ENCODE measurements around the gene COL20A1. TPM values are rescaled to one million over a fixed set of nuclear protein-coding genes. Genes with fewer than 3 reads are reported as not detected.

The COL20A1 gene
- total RNA-seq, 1 experiment from 2014 or later, result 2.3 TPM

DNA sequence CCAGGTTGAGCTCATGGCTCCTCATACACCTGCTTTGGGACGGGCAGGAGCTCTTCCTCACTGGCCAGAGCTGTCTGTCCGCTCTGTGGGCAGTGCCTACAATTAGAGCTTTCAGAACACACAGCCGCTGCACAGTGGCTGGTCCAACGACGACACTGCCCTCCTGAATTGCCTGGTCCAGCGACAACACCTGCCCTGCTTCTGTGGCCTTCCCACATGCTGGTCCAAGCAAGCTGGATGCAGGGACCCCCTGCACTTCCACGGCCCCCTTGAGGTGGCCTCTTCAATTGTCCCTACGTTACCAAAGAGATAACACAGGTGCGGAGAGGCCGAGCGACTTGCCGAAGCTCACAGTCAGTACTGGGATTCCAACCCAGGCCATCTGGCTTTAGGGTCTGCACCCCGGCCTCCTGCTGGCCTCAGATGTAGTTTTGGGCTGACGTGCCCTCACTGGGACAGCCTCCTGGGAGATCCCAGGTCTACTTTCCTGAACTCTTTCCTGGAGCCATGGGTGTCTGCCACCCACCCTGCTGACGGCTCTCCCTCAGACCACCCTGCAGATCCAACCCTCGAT is 69.5 kb downstream of the COL20A1 start:
- Mint-ChIP-seq H3K27me3 (ENCODE audit: low read depth) (peaks cover 38% of the 10 kb centered on the region), H3K4me1 (peaks cover 13 to 31% of the 10 kb centered on the region in 2 experiments), H3K27ac (peak overlapping the region in 1 of 3 experiments; percentile 36; a peak in 1 of 7 replicates), H3K9me3 (no peaks in the 10 kb centered on the region; a peak in 1 of 5 replicates), H3K4me3 (peak overlapping the region; percentile 24 to 54; a peak in 3 of 5 replicates), H3K36me3 (ENCODE audit: insufficient read depth in 1 of 3, low read depth in 3 of 3) (no peaks in the 10 kb centered on the region)
- Histone ChIP-seq H2BK5ac (ENCODE audit: insufficient read length, low read length) (no peak overlapping the region), H2BK12ac (ENCODE audit: insufficient read length, low read depth, low read length) (no peak overlapping the region), H2AFZ (ENCODE audit: low read length) (no peak overlapping the region), H3K4ac (ENCODE audit: low read depth, low read length) (no peak overlapping the region), H3K27me3 (ENCODE audit: insufficient read depth, low read length) (no peaks in the 10 kb centered on the region; the same call in 1 of the 2 replicates), H3K18ac (ENCODE audit: insufficient read length, low read depth, low read length) (no peak overlapping the region), H4K20me1 (ENCODE audit: control insufficient read depth, insufficient read depth, insufficient read length) (no peaks in the 10 kb centered on the region), H2BK15ac (ENCODE audit: low read depth, low read length) (no peak overlapping the region), H2BK120ac (ENCODE audit: low read depth, low read length, poor library complexity, severe bottlenecking) (no peak overlapping the region), H3K4me1 (ENCODE audit: insufficient read depth, low read length) (no peaks in the 10 kb centered on the region; the same call in 1 of the 2 replicates), H2BK20ac (ENCODE audit: low read depth, low read length, poor library complexity, severe bottlenecking) (no peak overlapping the region), H4K5ac (ENCODE audit: insufficient read length, low read depth, low read length) (no peak overlapping the region), H3K56ac (ENCODE audit: insufficient read length, low read depth, low read length) (no peak overlapping the region), H3K27ac (ENCODE audit: insufficient read length, low read depth, low read length) (no peak overlapping the region), H3K79me1 (ENCODE audit: insufficient read depth, low read depth, low read length, poor library complexity, severe bottlenecking) (no peaks in the 10 kb centered on the region), H4K8ac (replicated peaks; ENCODE audit: insufficient read length, low read depth, low read length) (no peak overlapping the region), H3K9ac (ENCODE audit: extremely low read depth, insufficient read length, low read length) (no peak overlapping the region), H3K9me3 (ENCODE audit: control insufficient read depth, low read depth, low read length) (no peaks in the 10 kb centered on the region), H3K23ac (ENCODE audit: insufficient read length, low read depth, low read length) (no peak overlapping the region), H4K91ac (ENCODE audit: insufficient read length, low read depth, low read length) (no peak overlapping the region), H3T11ph (ENCODE audit: low read length) (no peak overlapping the region), H3K23me2 (ENCODE audit: insufficient read length, low read depth, low read length, poor library complexity, severe bottlenecking) (peaks cover 6% of the 10 kb centered on the region), H3K4me2 (ENCODE audit: insufficient read depth, insufficient read length, low read length) (no peak overlapping the region), H2AK5ac (ENCODE audit: insufficient read length, low read length) (no peak overlapping the region), H3K14ac (ENCODE audit: insufficient read depth, low read length) (no peak overlapping the region; the same call in 1 of the 2 replicates), H3K79me2 (ENCODE audit: insufficient read depth, low read length) (no peaks in the 10 kb centered on the region)
- DNase-seq, result no peak
- no CpG with 5 or more reads among the region's 16 CpGs for WGBS (ENCODE audit: extremely low coverage, insufficient read length, low lambda C conversion rate)
- TF ChIP-seq, protein P1, sequence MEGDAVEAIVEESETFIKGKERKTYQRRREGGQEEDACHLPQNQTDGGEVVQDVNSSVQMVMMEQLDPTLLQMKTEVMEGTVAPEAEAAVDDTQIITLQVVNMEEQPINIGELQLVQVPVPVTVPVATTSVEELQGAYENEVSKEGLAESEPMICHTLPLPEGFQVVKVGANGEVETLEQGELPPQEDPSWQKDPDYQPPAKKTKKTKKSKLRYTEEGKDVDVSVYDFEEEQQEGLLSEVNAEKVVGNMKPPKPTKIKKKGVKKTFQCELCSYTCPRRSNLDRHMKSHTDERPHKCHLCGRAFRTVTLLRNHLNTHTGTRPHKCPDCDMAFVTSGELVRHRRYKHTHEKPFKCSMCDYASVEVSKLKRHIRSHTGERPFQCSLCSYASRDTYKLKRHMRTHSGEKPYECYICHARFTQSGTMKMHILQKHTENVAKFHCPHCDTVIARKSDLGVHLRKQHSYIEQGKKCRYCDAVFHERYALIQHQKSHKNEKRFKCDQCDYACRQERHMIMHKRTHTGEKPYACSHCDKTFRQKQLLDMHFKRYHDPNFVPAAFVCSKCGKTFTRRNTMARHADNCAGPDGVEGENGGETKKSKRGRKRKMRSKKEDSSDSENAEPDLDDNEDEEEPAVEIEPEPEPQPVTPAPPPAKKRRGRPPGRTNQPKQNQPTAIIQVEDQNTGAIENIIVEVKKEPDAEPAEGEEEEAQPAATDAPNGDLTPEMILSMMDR (conservative IDR thresholded peaks at IDR 0.05), result no peak; the same call in 2 of the 3 replicates

Data from H9 (cell line).